Endothelial cell (in vitro differentiated cells): Measurements from ENCODE around the gene MCTP1. TPM values are rescaled to one million over a fixed set of nuclear protein-coding genes. Genes with fewer than 3 reads are reported as not detected.

Experiments
- DNase-seq: peaks from one replicate; pipeline ENCODE4 v3.0.0; 2021; ENCODE audit warnings: low spot score
- H3K27ac Mint-ChIP-seq: one replicate; pipeline ENCODE4 v1.8.0; 2021; ENCODE audit warnings: mixed read lengths, inconsistent platforms; ENCODE audit not compliant: unreplicated experiment
- H3K27me3 Mint-ChIP-seq: one replicate; pipeline ENCODE4 v1.8.0; 2021; ENCODE audit warnings: mild to moderate bottlenecking, moderate library complexity, mixed read lengths, inconsistent platforms; ENCODE audit not compliant: unreplicated experiment
- H3K36me3 Mint-ChIP-seq: one replicate; pipeline ENCODE4 v1.8.0; 2021; ENCODE audit warnings: mild to moderate bottlenecking, low read depth, mixed read lengths, inconsistent platforms; ENCODE audit not compliant: unreplicated experiment
- H3K4me1 Mint-ChIP-seq: one replicate; pipeline ENCODE4 v1.8.0; 2021; ENCODE audit warnings: mild to moderate bottlenecking, mixed read lengths, inconsistent platforms; ENCODE audit not compliant: unreplicated experiment
- H3K4me3 Mint-ChIP-seq: one replicate; pipeline ENCODE4 v1.8.0; 2021; ENCODE audit warnings: mild to moderate bottlenecking, mixed read lengths, inconsistent platforms; ENCODE audit not compliant: unreplicated experiment
- H3K9me3 Mint-ChIP-seq: one replicate; pipeline ENCODE4 v1.8.0; 2021; ENCODE audit warnings: mixed read lengths, inconsistent platforms; ENCODE audit not compliant: unreplicated experiment
- total RNA-seq: library from RNA; stranded (reverse); fragmentation: NEBNext Ultra II Directional; extraction: Animal tissue kit (Norgen Biotek cat#: 25700); gene quantifications from one replicate; pipeline ENCODE4 v1.2.1, GENCODE V29; 2021; ENCODE audit not compliant: unreplicated experiment
- TF ChIP-seq, protein P1 (sequence below): fragments of 200-600 bp; sonication (generic); IDR thresholded peaks from one replicate; pipeline ENCODE4 v1.5.0; 2021; ENCODE audit warnings: antibody characterized with exemption; ENCODE audit not compliant: unreplicated experiment

The MCTP1 gene
- total RNA-seq, 1 donor from 2014 or later, result 2.2 TPM

GRCh38 chr5:94992325-94992724 lies 292.6 kb downstream of the MCTP1 start:
- Mint-ChIP-seq H3K36me3 (no peaks in the 10 kb centered on the region), H3K27me3 (no peaks in the 10 kb centered on the region), H3K4me3 (no peak overlapping the region), H3K4me1 (no peaks in the 10 kb centered on the region), H3K27ac (no peak overlapping the region), H3K9me3 (no peaks in the 10 kb centered on the region)
- TF ChIP-seq, protein P1, sequence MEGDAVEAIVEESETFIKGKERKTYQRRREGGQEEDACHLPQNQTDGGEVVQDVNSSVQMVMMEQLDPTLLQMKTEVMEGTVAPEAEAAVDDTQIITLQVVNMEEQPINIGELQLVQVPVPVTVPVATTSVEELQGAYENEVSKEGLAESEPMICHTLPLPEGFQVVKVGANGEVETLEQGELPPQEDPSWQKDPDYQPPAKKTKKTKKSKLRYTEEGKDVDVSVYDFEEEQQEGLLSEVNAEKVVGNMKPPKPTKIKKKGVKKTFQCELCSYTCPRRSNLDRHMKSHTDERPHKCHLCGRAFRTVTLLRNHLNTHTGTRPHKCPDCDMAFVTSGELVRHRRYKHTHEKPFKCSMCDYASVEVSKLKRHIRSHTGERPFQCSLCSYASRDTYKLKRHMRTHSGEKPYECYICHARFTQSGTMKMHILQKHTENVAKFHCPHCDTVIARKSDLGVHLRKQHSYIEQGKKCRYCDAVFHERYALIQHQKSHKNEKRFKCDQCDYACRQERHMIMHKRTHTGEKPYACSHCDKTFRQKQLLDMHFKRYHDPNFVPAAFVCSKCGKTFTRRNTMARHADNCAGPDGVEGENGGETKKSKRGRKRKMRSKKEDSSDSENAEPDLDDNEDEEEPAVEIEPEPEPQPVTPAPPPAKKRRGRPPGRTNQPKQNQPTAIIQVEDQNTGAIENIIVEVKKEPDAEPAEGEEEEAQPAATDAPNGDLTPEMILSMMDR, result no peak
- no peak for DNase-seq

DNA sequence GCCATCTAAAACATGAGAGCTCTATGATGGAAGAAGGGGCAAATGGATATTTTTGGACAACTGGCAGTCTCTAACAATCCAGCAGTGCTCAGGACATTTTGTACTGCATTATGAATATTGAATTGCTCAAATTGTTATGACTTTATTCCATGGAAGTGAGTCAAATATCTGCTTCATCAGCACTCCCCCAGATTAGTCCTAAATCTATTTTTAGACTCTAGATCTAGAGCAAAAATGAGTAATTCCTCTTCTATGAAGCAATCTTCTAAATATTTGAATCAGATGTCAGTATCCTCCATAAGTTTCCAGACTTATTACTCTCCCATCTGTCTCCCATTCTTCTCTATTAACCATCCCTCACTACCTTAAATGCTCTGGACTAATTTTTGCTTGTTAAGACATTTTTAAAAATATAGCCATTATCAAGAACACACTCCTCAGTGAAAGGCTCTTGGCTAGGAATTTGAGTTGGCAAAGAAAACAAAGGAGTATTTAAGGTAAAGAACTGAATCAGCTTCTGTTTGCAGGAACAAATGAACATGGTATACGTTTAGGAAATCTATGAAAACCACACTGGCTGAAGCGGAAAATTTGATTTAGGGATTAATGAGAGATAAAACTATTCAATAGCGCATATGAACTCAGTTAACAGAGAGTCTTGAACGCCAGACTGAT lies 300.9 kb downstream of the MCTP1 start:
- no peaks in the 10 kb centered on the region for H3K9me3 Mint-ChIP-seq
- no peaks in the 10 kb centered on the region for H3K27me3 Mint-ChIP-seq
- no peaks in the 10 kb centered on the region for H3K36me3 Mint-ChIP-seq
- DNase-seq, result no peak
- TF ChIP-seq, protein P1, result no peak
- no peaks in the 10 kb centered on the region for H3K4me1 Mint-ChIP-seq
- no peak overlapping the region for H3K4me3 Mint-ChIP-seq
- H3K27ac Mint-ChIP-seq, result no peak overlapping the region

- no peaks in the 10 kb centered on the region for H3K4me1 Mint-ChIP-seq
- no peaks in the 10 kb centered on the region for H3K9me3 Mint-ChIP-seq
- TF ChIP-seq, protein P1, result no peak
- peaks cover 3% of the 10 kb centered on the region for H3K27me3 Mint-ChIP-seq
- no peaks in the 10 kb centered on the region for H3K36me3 Mint-ChIP-seq
- DNase-seq, result no peak
- no peak overlapping the region for H3K4me3 Mint-ChIP-seq
- no peak overlapping the region for H3K27ac Mint-ChIP-seq
These were observed 307.5 kb downstream of the MCTP1 start for GRCh38 chr5:94977437-94977836.

- no peak for DNase-seq
- peaks cover 3% of the 10 kb centered on the region for H3K27me3 Mint-ChIP-seq
- TF ChIP-seq, protein P1, result no peak
- H3K4me3 Mint-ChIP-seq, result no peak overlapping the region
- no peak overlapping the region for H3K27ac Mint-ChIP-seq
- H3K9me3 Mint-ChIP-seq, result no peaks in the 10 kb centered on the region
- no peaks in the 10 kb centered on the region for H3K4me1 Mint-ChIP-seq
- H3K36me3 Mint-ChIP-seq, result no peaks in the 10 kb centered on the region
These were observed 308.0 kb downstream of the MCTP1 start for GRCh38 chr5:94976853-94977252.

- TF ChIP-seq, protein P1, result no peak
- Mint-ChIP-seq H3K4me1 (no peaks in the 10 kb centered on the region), H3K36me3 (no peaks in the 10 kb centered on the region), H3K27me3 (peaks cover 3% of the 10 kb centered on the region), H3K27ac (no peak overlapping the region), H3K9me3 (no peaks in the 10 kb centered on the region), H3K4me3 (no peak overlapping the region)
- no peak for DNase-seq
These were observed 312.6 kb downstream of the MCTP1 start for GRCh38 chr5:94972268-94972667.
